Adipocyte (in vitro differentiated cells): ENCODE results near the gene LMO1.
A peak's percentile ranks its signal among the peaks of the same experiment; 100 is the strongest.

ENCODE experiments used
- DNase-seq: peaks from one replicate; pipeline ENCODE4 v3.0.0-alpha.2; 2015; ENCODE audit warnings: low read depth
- H3K27me3 ChIP-seq: replicated peaks from 2 replicates; pipeline ENCODE4 v1.7.0; 2013; ENCODE audit warnings: mild to moderate bottlenecking, low read length, moderate library complexity; ENCODE audit not compliant: control insufficient read depth, insufficient read depth
- H3K36me3 ChIP-seq: 2 replicates; pipeline ENCODE4 v1.7.0; 2013; ENCODE audit warnings: low read length, mild to moderate bottlenecking, moderate library complexity; ENCODE audit not compliant: control insufficient read depth, insufficient read depth, severe bottlenecking
- H3K4me1 ChIP-seq: 2 replicates; pipeline ENCODE4 v1.7.0; 2013; ENCODE audit warnings: mild to moderate bottlenecking, low read length, moderate library complexity; ENCODE audit not compliant: control insufficient read depth, insufficient read depth
- H3K4me3 ChIP-seq: 2 replicates; pipeline ENCODE4 v1.7.0; 2013; ENCODE audit warnings: mild to moderate bottlenecking, low read length, moderate library complexity
- H3K9ac ChIP-seq: 2 replicates; pipeline ENCODE4 v1.7.0; 2013; ENCODE audit warnings: mild to moderate bottlenecking, low read length, moderate library complexity
- H3K9me3 ChIP-seq: 2 replicates; pipeline ENCODE4 v1.7.0; 2013; ENCODE audit warnings: mild to moderate bottlenecking, low read length, moderate library complexity; ENCODE audit not compliant: control insufficient read depth

LMO1 gene

GRCh38 chr11:8261921-8262551, 1.6 kb downstream of the LMO1 start:
- Histone ChIP-seq H3K9ac (no peak overlapping the region), H3K4me3 (peak overlapping the region; percentile 72), H3K36me3 (no peaks in the 10 kb centered on the region), H3K27me3 (peaks cover 56% of the 10 kb centered on the region), H3K4me1 (peaks cover 29% of the 10 kb centered on the region), H3K9me3 (no peaks in the 10 kb centered on the region)
- DNase-seq: no peak

DNA sequence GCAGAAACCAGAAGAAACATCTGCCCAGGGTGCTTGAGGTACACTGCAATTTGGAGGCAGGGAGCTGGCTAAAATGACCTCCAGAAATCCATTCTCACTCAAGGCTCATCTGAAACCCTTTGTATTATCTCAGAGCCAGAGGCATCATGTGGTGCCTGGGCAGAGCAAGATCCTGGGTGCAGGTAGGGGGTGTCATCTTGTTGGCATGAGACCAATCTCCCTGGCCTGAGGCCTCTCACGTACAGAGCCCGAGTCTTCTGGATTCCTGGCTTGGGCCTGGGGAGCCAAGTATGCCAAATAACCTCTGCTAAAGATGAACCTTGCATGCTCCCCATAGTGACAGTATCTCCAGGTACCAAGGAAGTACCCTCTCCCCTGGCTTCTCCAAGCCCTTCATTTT, 2.4 kb downstream of the LMO1 start:
- Histone ChIP-seq H3K9me3 (no peaks in the 10 kb centered on the region), H3K27me3 (peaks cover 48% of the 10 kb centered on the region)

GRCh38 chr11:8260202-8260966, 3.3 kb downstream of the LMO1 start:
- H3K9me3 ChIP-seq: no peaks in the 10 kb centered on the region
- peaks cover 41% of the 10 kb centered on the region for H3K27me3 ChIP-seq
- no peak overlapping the region for H3K9ac ChIP-seq
- H3K36me3 ChIP-seq: no peaks in the 10 kb centered on the region
- peaks cover 29% of the 10 kb centered on the region for H3K4me1 ChIP-seq
- DNase-seq: no peak
- H3K4me3 ChIP-seq: no peak overlapping the region

More for the DNA sequence above, 2.4 kb downstream of the LMO1 start:
- H3K4me3 ChIP-seq: no peak overlapping the region
- no peaks in the 10 kb centered on the region for H3K36me3 ChIP-seq
- DNase-seq: no peak
- no peak overlapping the region for H3K9ac ChIP-seq
- H3K4me1 ChIP-seq: peaks cover 29% of the 10 kb centered on the region

DNA sequence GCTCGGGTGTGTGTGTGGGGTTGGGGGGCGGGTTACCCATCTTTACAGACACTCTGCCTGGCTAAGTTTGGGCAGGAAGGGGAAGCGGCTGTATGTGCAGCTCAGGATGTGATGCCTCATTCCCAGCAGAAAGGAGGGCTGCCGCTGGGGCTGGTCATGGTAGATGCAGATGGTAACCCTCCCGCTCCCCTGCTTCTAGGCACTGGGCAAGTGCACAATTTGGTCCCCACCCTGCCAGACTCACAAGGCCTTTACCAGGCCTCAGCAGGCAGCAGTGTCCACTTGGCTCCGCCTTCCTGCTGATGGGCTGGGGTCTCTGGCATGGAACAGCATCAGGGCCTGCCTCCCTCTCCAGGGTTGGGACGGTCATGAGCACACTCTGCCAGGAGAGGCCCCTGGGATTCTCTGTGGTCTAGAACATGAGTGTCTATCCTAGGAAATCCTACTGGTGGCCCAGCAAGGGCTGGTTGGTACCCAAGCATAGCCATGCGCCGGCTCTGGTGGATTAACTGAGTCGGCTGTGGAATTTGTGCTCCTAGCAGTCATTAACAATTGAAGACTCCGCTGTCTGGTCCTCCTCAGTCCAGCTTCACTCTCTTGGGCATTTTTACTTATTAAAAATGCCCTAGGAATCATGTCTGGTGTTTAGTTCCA, 4.2 kb downstream of the LMO1 start:
- no peak for DNase-seq
- Histone ChIP-seq H3K4me1 (peaks cover 29% of the 10 kb centered on the region), H3K4me3 (no peak overlapping the region), H3K9ac (no peak overlapping the region), H3K36me3 (no peaks in the 10 kb centered on the region), H3K9me3 (no peaks in the 10 kb centered on the region), H3K27me3 (peaks cover 33% of the 10 kb centered on the region)

- Histone ChIP-seq H3K4me3 (no peak overlapping the region), H3K27me3 (peaks cover 27% of the 10 kb centered on the region)
- DNase-seq: peak; percentile 65
These were observed 4.9 kb downstream of the LMO1 start for GRCh38 chr11:8258784-8259183.

GRCh38 chr11:8258289-8258688, 5.4 kb downstream of the LMO1 start:
- Histone ChIP-seq H3K4me3 (no peak overlapping the region), H3K27me3 (peaks cover 27% of the 10 kb centered on the region), H3K4me1 (peaks cover 19% of the 10 kb centered on the region), H3K9me3 (no peaks in the 10 kb centered on the region), H3K9ac (no peak overlapping the region), H3K36me3 (no peaks in the 10 kb centered on the region)
- no peak for DNase-seq

More at GRCh38 chr11:8258784-8259183, 4.9 kb downstream of the LMO1 start:
- H3K9ac ChIP-seq: no peak overlapping the region
- H3K4me1 ChIP-seq: peaks cover 24% of the 10 kb centered on the region
- no peaks in the 10 kb centered on the region for H3K36me3 ChIP-seq
- no peaks in the 10 kb centered on the region for H3K9me3 ChIP-seq

GRCh38 chr11:8257003-8257664, 6.5 kb downstream of the LMO1 start:
- DNase-seq: no peak
- Histone ChIP-seq H3K27me3 (peaks cover 22% of the 10 kb centered on the region), H3K4me1 (peaks cover 15% of the 10 kb centered on the region), H3K9me3 (no peaks in the 10 kb centered on the region), H3K9ac (no peak overlapping the region), H3K4me3 (no peak overlapping the region), H3K36me3 (no peaks in the 10 kb centered on the region)

DNA sequence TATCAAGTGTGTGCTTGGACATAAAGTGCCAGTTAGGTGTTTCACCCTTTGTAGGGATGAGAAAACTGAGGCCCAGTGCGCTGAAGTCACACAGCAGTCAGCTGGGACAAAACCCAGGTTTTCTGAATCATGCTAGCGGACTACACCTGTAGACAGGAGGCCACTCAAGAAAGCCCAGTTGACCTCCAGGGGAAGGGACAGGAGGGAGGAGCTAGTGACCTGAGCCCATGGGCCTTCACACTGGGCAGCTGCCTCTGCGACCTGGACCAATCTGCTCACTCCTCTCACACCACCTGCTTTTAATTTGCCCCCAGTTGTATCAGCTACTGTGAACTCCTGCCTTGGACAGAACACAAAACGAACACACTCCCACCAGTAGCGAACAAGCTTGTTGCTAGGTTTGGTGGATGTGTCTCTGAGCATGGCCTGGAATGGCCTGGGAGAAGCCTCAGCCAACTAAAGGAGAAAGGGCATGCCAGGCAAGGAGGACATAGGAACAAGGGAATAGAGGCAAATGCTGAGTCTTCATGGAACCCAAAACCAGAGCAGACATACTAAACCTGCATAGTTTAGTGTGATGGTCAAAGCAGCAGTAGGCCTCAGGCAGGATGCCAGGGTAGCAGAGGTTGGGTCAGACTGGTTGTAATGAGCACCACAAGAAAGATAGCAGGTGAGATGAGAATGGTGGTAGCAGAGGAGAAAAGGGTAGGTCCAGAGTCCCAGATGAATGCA, 7.2 kb downstream of the LMO1 start:
- Histone ChIP-seq H3K4me1 (peaks cover 15% of the 10 kb centered on the region), H3K9me3 (no peaks in the 10 kb centered on the region), H3K9ac (no peak overlapping the region), H3K27me3 (peaks cover 15% of the 10 kb centered on the region), H3K36me3 (no peaks in the 10 kb centered on the region), H3K4me3 (no peak overlapping the region)
- no peak for DNase-seq

DNA sequence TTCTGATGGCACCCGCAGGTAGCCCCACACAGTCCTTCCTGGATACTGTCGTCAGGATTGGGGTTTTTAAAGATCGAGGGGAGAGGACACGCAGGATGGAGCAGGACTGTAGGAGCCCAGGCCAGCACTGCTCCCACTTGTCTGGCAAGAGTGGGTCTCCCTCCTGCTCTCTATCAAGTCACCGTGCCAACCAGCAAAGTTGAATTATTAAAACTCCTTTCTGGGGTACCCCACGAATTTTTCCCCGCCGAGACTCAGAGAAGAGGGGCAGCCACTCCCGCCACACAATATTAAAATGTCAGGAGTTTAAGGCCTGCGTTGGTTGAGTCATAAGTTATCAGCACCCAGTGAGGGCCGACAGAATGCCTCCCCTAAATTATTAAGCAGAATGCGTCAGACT, 10.1 kb downstream of the LMO1 start:
- H3K36me3 ChIP-seq: no peaks in the 10 kb centered on the region
- DNase-seq: no peak
- H3K9me3 ChIP-seq: no peaks in the 10 kb centered on the region
- no peak overlapping the region for H3K4me3 ChIP-seq
- no peak overlapping the region for H3K9ac ChIP-seq
- H3K27me3 ChIP-seq: peaks cover 20% of the 10 kb centered on the region
- H3K4me1 ChIP-seq: peaks cover 7% of the 10 kb centered on the region

DNA sequence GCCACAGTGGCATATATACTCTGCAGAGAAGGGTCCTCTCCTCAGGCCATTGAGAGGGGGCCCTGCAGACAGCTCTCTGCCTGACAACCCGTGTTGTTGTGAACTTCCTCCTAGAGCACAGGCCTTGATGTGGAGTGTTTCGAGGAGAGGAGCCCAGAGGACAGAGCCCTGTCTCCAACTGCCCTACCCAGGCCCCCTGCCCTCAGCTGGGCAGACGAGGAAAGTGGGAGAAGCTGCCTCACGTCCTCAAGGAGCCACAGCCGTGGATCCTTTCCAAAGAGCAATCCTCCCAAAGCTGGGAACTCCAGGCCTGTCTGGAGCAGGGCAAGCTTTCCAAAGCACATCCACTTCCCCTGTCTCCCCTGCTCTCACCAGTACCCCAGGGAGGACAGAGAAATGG, 10.7 kb downstream of the LMO1 start:
- peaks cover 26% of the 10 kb centered on the region for H3K27me3 ChIP-seq
- peaks cover 1% of the 10 kb centered on the region for H3K4me1 ChIP-seq
- H3K9me3 ChIP-seq: no peaks in the 10 kb centered on the region
- H3K4me3 ChIP-seq: no peak overlapping the region
- H3K9ac ChIP-seq: no peak overlapping the region
- H3K36me3 ChIP-seq: no peaks in the 10 kb centered on the region
- no peak for DNase-seq
